Vagina (tissue), 2 donors: ENCODE measurements around the gene GPR87.

Experiments used
- CTCF ChIP-seq, 3 experiments: fragments of 450-650 bp in 2 of 3; fragments of 200-600 bp in 1 of 3; sonication (generic) in 1 of 3; IDR thresholded peaks; one replicate each; pipeline ENCODE4 v1.5.1; 2017 to 2019; ENCODE audit warnings: antibody characterized with exemption in 3 of 3, mild to moderate bottlenecking in 2 of 3, moderate library complexity in 2 of 3
- POLR2AphosphoS5 ChIP-seq, 2 donors: sonication (generic); formaldehyde crosslinking; IDR thresholded peaks; one replicate each; pipeline ENCODE4 v1.9.0; 2017; ENCODE audit warnings: antibody characterized with exemption in 2 of 2, mild to moderate bottlenecking in 2 of 2, low read depth in 1 of 2; ENCODE audit not compliant: insufficient read depth in 1 of 2

DNA sequence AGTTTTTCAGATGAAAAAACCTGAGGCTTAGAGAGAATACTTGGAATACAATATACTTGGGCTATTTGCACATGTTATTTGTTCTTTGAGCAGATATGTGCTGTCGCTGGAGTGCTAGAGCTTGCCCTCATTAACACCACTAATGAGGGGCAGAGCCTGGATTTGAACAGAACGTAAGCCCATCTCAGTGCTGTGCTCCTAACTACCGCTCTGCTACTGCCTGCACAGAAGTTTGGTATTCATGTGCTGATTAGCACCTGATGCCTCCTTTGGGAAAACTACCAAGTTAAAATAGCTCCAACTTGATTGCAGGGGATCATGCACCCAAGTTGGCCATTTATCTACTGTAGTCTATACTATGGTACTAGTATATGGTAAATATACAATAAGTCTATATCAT, 3.6 kb downstream of the GPR87 start:
- TF ChIP-seq CTCF (IDR thresholded peaks at IDR 0.05) (no peak), POLR2AphosphoS5 (IDR thresholded peaks at IDR 0.05; ENCODE audit: insufficient read depth in 1 of 2, low read depth in 1 of 2) (no peak)
